Activated naive CD4-positive, alpha-beta T cell treated with anti-CD3 and anti-CD28 coated beads, Interleukin-2, amount 50 U/mL, for 72 hours (primary cell): ENCODE measurements around the gene RGS6. TPM values are rescaled to one million over a fixed set of nuclear protein-coding genes. Genes with fewer than 3 reads are reported as not detected.

Experiments
- ATAC-seq, 2 donors: fragments of 150-1000 bp; cut with Tn5 transposase; 2 replicates each; pipeline ENCODE4 v1.10.0; 2021; ENCODE audit warnings: mild to moderate bottlenecking in 2 of 2, moderate library complexity in 2 of 2
- DNase-seq, 2 donors: peaks; one replicate each; pipeline ENCODE4 v3.0.0; 2021 to 2022; ENCODE audit warnings: low spot score in 2 of 2
- H3K27ac Mint-ChIP-seq, 2 donors: one replicate each; pipeline ENCODE4 v1.8.0; 2022; ENCODE audit warnings: mild to moderate bottlenecking in 2 of 2, mixed read lengths in 2 of 2
- H3K36me3 Mint-ChIP-seq, 2 donors: one replicate each; pipeline ENCODE4 v1.8.0; 2022; ENCODE audit warnings: mixed read lengths in 2 of 2
- H3K9me3 Mint-ChIP-seq, 2 donors: one replicate each; pipeline ENCODE4 v1.8.0; 2022; ENCODE audit warnings: mixed read lengths in 2 of 2
- total RNA-seq, 2 donors: library from RNA; stranded (reverse); gene quantifications; one replicate each; pipeline ENCODE4 v1.2.3, GENCODE V29; 2022

RGS6 gene
- total RNA-seq, 2 donors from 2014 or later: 0.61 to 0.64 TPM

DNA sequence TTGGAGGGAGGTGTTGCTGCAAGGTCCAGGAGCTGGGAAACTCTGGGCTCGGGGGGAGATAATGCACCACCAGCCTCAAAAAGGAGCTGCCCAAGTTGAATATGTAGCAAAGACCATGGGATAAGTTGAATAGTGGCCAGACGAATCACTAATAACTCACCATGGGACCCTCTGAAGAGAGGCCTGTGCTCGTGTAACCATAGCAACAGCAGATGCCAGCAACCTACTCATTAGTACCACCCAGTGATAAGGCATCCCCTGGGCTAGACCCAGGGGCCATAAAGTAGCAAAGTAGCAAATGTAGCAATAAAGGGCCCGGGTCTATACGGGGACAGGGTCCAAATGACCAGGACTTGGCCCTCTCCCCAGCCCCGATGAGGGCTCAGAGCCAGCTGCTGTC lies 633.7 kb downstream of the RGS6 start:
- DNase-seq (no peak), ATAC-seq (no peak)
- no peak overlapping the region for H3K27ac Mint-ChIP-seq
- H3K36me3 Mint-ChIP-seq: no peaks in the 10 kb centered on the region
- H3K9me3 Mint-ChIP-seq: no peaks in the 10 kb centered on the region

DNA sequence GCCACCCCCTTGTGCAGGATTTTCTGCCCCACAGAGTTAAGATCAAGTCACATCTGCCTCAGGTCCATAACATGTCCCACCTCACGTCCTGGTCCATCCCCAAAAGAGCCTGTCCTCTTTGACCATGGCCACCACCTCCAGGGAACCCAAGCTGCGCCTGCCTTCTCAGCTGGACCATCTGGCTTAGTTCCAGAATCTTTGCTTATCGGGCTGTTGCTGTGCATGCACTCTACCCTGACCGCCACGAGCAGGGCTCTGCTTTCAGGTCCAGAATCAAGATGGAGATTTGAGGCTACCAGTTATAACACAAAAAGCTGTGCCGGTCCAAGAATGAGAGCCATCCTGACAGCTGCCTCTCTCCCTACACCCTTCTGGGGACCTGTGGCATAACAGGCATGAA lies 635.0 kb downstream of the RGS6 start:
- Mint-ChIP-seq H3K9me3 (peaks cover 0 to 4% of the 10 kb centered on the region in 2 donors), H3K27ac (no peak overlapping the region), H3K36me3 (no peaks in the 10 kb centered on the region)
- no peak for DNase-seq
- ATAC-seq: no peak

DNA sequence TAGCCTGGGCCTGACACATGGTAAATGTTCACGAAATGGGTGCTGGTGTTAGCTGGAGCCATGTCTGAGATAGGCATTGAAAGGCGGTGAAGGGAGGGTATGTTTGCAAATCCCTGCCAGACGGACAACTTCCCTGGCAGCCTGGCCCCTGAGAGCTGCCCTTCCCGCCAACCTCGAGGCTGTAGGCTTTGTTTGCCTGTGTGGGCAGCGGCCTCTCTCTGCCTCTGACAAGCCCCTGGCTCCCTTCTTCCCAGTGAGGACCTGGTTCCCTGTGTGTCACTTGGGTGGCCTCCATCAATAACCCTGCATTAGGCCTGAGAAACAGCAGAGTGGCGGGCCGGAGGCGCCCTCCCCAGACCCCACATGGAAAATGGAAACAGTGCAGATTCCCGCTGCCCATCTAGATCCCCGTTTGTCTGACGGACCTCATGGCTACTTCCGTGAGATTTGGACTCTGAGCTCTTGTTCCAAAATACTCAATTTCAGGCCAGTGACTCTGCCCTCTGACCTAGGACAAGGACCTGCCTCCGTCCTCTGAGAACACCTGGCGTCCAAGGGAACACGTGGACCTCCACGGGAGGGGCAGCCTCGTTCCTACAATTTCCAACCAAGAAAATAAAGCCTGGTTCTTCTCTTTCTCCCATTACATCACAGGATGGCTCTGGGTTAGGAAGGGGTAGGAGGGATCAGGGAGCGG lies 636.2 kb downstream of the RGS6 start:
- ATAC-seq (no peak), DNase-seq (no peak)
- H3K36me3 Mint-ChIP-seq: no peaks in the 10 kb centered on the region
- no peak overlapping the region for H3K27ac Mint-ChIP-seq
- peaks cover 0 to 4% of the 10 kb centered on the region in 2 donors for H3K9me3 Mint-ChIP-seq

DNA sequence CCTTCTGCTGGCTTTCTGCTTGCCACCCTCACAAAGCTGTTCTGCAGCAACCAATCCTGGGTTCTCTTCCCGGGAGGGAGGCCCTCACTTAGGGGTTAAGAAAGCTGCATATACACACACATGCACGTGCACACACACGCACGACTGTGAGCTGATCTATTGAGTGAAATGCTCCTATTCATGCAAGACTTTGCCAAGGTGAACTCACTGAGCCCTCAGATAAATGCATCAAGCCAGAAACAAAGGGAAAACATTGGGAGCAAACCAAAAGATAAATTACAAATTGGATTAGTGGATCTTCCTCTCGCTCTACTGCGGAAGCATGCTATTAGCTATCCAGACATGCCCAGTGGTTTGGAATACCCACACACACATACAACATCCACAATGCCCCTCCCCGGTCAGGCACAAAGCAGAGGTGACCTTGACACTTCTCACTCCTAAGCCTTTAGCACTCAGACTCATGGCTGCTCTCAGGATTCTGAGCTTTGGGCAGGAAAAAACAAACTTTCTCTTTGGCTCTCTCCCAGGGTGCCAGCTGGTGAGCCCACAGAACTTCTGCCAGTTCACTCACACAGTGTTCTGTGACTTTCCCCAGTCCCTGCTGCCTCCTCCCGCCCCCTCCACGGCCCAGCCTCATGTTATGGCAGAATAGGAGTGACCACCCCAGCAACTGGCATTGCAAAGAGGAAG lies 641.6 kb downstream of the RGS6 start:
- Mint-ChIP-seq H3K9me3 (peaks cover 0 to 4% of the 10 kb centered on the region in 2 donors), H3K36me3 (no peaks in the 10 kb centered on the region), H3K27ac (no peak overlapping the region)
- ATAC-seq (no peak), DNase-seq (no peak)

DNA sequence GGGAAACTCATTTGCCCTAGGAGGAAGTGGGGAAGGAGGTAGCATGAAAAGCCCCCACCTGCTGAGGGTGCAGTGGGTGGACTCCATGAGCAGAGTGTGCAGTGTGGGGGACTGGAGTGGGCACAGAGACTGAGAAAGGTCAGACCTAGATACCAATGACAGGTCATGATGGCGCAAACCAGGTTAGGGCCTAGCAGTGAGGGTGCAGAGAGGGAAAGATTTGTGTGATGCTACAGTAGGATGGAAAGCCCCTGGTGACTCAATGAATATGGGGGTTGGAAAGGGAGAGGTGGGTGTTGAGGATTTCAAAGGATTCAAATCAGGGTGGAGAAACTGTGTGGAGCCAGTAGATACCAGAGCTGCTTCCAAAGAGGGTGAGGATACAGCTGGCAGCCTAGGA lies 642.5 kb downstream of the RGS6 start:
- Mint-ChIP-seq H3K27ac (no peak overlapping the region), H3K9me3 (peaks cover 0 to 4% of the 10 kb centered on the region in 2 donors), H3K36me3 (no peaks in the 10 kb centered on the region)
- ATAC-seq: peak in 1 of 2 donors; percentile 11
- no peak for DNase-seq

DNA sequence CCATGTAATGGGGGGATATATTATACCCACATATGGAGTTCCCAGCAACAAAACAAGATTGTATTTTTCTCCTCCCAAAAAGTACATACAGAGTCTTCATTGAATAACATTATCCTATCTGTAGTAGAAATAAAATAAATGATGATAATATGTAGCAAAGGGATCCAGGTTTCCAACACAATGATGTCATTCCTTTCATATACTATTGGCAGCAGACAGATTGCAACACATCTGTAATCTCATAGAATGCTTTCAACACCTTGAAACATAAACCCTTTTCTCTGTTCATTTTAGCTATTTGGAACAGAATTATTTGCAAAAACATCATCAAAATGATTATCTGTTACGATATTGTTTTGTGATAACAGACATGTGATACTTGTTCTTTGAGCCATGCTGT lies 644.0 kb downstream of the RGS6 start:
- DNase-seq (no peak), ATAC-seq (no peak)
- no peak overlapping the region for H3K27ac Mint-ChIP-seq
- no peaks in the 10 kb centered on the region for H3K36me3 Mint-ChIP-seq
- H3K9me3 Mint-ChIP-seq: peaks cover 0 to 2% of the 10 kb centered on the region in 2 donors

DNA sequence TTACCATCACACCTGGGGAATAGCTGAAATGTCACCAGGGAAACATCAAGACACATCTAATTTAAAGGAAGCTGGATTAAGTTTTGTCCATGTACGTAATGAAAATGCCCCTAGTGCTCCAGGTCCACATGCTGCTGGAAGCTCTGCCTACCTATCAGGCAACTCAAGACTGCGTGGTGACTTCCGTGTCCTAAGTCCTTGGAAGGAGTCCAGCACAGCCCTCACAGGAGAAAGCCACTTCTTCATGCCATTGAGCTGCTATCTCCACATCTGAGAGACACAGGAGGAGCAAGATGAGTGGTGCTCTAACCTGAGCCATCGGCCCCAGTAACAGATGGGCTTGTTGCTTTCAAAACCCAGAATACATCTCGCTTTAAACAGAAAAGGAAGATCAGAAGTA lies 645.3 kb downstream of the RGS6 start:
- no peak for DNase-seq
- ATAC-seq: no peak
- Mint-ChIP-seq H3K27ac (no peak overlapping the region), H3K9me3 (no peaks in the 10 kb centered on the region), H3K36me3 (no peaks in the 10 kb centered on the region)

DNA sequence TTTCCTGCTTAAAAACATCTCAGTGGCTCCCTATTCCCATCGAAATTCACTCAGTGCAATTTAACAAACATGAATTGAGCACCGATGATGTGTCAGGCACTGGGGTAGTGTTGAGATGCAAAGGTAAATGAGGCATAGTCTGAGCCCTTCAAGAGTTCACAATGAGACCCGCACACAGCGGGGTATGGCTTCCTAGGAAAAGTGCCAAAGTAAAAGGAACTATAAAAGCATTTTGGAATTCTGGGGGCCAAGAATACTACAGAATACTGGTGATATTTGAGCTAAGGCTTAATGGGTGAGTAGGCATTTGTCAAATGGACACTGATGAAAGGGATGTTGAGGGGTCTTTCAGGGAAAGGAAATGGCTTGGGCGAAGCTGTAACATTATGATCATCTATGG lies 646.3 kb downstream of the RGS6 start:
- DNase-seq (no peak), ATAC-seq (no peak)
- H3K36me3 Mint-ChIP-seq: no peaks in the 10 kb centered on the region
- no peak overlapping the region for H3K27ac Mint-ChIP-seq
- H3K9me3 Mint-ChIP-seq: no peaks in the 10 kb centered on the region

DNA sequence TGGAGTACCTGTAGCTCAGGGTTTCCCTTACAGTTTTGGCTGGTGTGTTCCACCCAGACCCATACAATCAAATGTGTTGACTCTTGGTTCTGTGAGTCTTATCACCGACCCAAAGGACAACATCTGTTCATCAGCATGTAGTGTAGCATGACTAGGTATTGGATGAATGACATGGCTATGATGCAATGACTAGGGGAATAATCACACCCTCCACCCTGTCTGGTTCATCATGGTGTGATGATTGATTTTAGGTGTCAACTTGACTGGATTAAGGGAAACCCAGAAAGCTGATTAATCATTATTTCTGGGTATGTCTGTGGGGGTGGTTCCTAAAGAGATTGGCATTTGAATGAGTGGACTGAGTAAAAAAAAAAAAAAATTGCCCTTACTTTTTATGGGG lies 650.4 kb downstream of the RGS6 start:
- no peak for DNase-seq

DNA sequence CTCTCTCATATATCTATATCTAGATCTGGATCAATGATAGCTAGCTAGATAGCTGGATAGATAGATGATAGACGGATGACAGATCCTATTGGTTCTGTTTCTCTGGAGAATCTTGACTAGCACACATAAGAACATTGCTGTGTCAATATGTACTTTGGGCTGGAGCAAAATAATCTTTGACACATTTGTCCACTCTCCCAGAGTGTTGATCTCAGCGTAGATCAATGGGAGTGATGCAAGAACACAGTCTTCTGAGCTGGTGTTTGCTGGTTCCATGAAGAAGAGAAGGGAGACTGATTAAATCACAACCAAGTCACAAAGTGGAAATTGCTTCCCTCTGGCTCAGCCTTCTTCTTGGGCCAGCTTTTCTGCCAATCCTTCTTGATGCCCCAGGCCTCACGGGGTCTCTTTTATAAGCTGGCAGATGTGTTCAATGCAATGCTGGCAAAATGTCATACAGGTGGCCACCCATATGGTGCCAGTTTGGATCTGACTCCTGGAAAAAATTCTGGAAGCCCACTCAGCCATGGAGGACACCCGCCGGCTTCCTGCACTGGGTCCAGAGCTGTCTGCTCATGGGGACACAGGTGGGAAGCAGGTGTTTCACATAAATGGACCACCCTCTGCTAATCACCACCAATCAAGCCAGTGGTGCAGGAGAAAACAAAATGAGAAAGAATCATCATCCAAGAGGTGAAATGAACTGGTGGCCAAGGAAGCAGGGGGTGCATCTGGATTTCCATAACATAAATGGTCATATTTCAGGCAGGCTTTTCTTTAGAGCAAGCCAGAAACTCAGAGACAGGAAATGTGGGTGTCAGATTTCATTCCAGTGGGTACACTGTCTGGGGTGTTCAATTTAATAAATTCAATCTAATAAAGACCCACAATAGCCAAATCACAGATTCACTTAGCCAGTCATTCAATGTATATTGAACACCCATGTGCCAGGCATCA lies 651.4 kb downstream of the RGS6 start:
- DNase-seq: no peak
- Mint-ChIP-seq H3K27ac (no peak overlapping the region), H3K36me3 (peaks cover 0 to 12% of the 10 kb centered on the region in 2 donors), H3K9me3 (peaks cover 0 to 18% of the 10 kb centered on the region in 2 donors)
- no peak for ATAC-seq

More for the DNA sequence above, 650.4 kb downstream of the RGS6 start:
- ATAC-seq: peak; percentile 24 to 83
- Mint-ChIP-seq H3K36me3 (peaks cover 0 to 12% of the 10 kb centered on the region in 2 donors), H3K9me3 (peaks cover 0 to 18% of the 10 kb centered on the region in 2 donors), H3K27ac (no peak overlapping the region)

DNA sequence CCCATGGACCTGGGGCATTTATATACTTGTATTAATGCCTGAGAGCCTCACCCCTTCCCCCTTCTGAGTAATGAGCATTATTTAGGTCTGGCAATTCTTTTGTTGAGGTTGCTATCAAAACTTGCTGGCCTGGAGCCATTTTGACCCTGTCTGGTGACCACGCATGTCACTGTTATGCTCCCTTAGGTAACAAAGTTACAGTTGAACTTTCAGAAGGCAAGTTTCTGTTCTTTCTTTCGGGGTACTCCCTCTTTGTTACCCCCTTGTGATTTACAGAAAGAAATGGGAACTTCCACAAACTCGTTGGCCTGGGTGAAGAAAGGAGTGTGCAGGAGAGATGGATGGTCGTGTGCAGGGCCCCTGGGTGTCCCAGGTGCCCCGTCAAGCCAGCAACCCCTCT lies 656.3 kb downstream of the RGS6 start:
- DNase-seq (no peak), ATAC-seq (no peak)
- Mint-ChIP-seq H3K27ac (peak overlapping the region in 1 of 2 donors; percentile 27), H3K9me3 (peaks cover 5 to 24% of the 10 kb centered on the region in 2 donors), H3K36me3 (peaks cover 0 to 33% of the 10 kb centered on the region in 2 donors)

DNA sequence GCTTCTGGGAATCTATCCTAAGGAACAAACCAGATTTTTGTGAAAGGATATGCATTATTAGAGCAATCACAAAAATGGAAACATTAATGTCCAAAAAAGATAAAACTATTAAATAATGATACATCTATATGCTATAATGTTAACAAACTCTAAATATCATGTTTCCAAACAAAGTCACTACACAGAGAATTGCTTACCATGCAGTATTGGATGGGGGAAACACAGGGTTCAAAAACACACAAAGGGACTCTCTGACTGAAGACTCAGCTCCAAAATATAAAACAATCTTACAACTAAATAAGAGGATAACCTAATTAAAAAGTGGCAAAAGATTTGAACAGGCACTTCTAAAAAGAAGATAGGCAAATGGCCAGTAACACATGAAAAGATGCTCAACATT lies 657.4 kb downstream of the RGS6 start:
- no peak for ATAC-seq
- no peak for DNase-seq
- Mint-ChIP-seq H3K36me3 (peaks cover 0 to 33% of the 10 kb centered on the region in 2 donors), H3K27ac (no peak overlapping the region), H3K9me3 (peaks cover 5 to 24% of the 10 kb centered on the region in 2 donors)

DNA sequence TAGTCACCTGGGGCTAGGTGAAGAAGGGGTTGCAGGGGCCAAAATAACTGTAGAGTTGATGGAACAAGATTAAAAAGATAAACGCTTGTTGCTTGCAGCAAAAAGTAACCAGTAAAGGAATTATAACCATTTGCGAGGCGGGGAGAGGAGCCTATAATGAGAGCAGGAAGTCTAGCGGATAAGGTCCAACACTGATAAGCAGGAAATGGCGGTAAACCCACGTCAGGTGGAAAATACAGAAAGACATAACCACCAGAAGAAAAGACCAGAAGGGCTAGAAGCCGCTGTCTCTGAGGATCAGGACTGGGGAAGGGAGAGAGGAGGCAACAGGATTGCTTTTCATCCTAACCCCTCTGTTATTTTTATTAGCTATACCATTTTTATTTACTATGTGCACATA lies 658.3 kb downstream of the RGS6 start:
- no peak for DNase-seq
- peak in 1 of 2 donors; percentile 23 for ATAC-seq
- Mint-ChIP-seq H3K27ac (peak overlapping the region in 1 of 2 donors; percentile 65), H3K9me3 (peaks cover 5 to 17% of the 10 kb centered on the region in 2 donors), H3K36me3 (peaks cover 0 to 27% of the 10 kb centered on the region in 2 donors)

DNA sequence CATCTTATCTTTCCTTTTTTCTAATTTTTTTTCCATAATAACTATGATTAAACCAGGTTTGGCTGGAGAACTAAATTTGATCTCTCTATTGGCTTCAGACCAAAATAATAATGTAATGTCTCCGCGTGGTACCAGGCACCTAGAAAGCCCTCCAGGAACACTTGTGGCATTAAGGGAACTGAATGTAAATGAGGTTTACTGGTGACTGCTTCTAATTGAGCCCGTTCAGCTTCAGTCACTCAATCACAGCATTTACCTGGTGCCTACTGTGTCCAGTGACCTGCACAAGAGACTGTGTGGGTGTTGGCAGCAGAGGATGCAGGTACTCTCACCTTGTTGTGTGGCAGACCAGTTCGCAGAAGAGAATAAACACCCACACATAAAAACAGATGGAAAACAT lies 659.2 kb downstream of the RGS6 start:
- Mint-ChIP-seq H3K36me3 (peaks cover 0 to 24% of the 10 kb centered on the region in 2 donors), H3K27ac (no peak overlapping the region), H3K9me3 (peaks cover 5 to 9% of the 10 kb centered on the region in 2 donors)
- no peak for DNase-seq
- ATAC-seq: no peak

DNA sequence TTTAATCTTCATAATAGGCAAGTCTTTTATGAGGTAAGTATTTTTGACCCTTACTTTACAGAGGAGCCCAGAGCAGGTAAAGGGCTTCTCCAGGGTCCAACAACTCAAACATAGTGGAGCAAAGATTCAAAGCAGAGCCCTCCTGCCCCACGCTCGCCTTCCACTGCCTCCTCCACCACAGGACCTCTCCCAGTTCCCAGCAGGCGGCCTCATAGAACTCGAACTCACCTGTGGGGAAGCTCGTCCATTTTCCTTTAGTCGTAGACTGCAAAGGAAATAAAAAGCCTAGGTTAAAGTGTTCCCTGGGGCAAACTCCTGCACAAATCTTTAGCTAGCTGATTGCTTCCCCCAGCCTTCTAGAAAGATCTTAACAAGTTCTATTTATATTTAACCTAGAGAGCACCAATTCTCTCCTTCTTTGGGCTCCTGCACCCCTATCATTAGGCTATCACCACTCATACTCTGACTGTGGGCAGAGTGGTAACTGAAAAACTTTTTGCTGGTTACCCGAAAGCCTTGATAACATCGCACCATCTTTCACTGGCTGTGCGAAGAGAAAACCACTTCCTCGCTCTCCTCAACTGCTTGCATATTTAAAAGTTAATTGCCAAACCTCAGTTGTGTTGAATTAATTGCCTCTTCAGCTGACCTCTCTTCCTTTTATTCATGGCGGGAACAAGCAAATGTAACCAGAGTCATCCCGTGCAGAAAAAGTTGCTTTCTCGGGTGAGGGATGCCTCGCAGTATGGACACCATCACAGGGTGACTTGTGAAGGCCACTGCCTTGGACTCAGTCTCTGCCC lies 662.1 kb downstream of the RGS6 start:
- DNase-seq: peak in 1 of 2 donors; percentile 5
- Mint-ChIP-seq H3K9me3 (peaks cover 5% of the 10 kb centered on the region in 2 donors), H3K36me3 (peaks cover 0 to 21% of the 10 kb centered on the region in 2 donors), H3K27ac (peak overlapping the region in 1 of 2 donors; percentile 11)
- peak; percentile 89 to 95 for ATAC-seq
